NCI-H128 (cell line): ENCODE data around the gene PTPRG.
"Not testable (repeated sequence)": the region's sequence is repeated elsewhere in the genome, so short reads cannot be mapped to it uniquely, and the experiment has no call there.

ENCODE experiments used
- DNase-seq: peaks from one replicate; lab custom pipeline; 2025; ENCODE audit not compliant: unreplicated experiment; lab: John Stamatoyannopoulos, UW

The PTPRG gene

DNA sequence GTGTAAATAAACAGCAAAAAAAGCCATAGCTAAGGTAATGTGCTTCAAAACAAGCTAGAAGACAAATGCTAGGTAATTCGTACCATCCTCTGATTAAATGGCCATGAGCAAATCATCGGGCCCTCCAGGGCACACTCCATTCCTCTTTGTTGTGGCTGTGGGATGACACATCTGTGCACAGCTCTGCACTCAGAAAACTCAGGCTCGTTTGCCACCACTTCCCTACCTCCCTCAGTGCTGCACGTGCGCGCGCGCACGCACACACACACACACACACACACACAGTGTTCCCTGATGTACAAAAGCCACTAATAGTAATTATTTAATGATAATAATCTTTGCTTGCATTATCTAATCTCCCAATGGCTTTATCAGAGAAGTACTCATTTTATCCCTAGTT, 475.4 kb downstream of the PTPRG start:
- DNase-seq, result no peak

DNA sequence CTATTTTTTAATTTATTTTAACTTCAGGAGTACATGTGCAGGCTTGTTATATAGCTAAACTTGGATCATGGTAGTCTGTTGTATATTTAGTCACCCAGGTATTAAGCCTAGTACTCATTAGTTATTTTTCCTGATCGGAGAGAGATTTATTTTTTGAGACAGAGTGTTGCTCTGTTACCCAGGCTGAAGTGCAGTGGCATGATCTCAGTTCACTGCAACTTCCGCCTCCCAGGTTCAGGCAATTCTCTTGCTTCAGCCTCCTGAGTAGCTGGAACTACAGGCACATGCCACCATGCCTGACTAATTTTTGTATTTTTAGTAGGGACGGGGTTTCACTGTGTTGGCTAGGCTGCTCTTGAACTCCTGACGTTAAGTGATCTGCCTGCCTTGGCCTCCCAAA, 477.4 kb downstream of the PTPRG start:
- DNase-seq, result not testable (repeated sequence)

- no peak for DNase-seq
Observed at GRCh38 chr3:62039586-62039985, 478.2 kb downstream of the PTPRG start.

GRCh38 chr3:62041681-62042080, 480.3 kb downstream of the PTPRG start:
- no peak for DNase-seq

DNA sequence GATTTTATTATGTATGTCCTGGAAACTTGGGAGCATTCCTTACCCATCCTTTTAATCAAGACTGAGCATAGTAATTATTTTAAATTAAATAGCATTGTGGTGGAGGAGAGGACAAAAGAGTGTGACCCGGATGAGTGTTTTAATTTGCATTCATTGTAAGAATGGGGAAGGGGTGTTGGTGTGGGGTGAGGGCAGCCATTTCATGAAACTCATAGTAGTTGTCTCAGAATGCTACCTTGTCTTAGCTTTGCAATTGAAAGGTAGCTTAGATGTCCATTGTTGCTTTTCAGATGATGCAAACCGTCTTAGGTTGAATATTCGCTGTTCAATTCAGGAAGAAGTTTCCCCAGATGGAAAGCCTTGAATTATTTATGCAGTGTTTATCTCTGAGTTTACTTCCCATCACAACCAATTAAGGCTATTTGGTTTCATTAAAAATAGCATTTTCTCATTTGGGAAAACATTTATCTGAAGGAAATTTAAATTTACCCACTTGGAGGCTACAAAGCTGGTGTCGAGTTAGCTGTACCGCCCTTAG, 483.6 kb downstream of the PTPRG start:
- no peak for DNase-seq

DNA sequence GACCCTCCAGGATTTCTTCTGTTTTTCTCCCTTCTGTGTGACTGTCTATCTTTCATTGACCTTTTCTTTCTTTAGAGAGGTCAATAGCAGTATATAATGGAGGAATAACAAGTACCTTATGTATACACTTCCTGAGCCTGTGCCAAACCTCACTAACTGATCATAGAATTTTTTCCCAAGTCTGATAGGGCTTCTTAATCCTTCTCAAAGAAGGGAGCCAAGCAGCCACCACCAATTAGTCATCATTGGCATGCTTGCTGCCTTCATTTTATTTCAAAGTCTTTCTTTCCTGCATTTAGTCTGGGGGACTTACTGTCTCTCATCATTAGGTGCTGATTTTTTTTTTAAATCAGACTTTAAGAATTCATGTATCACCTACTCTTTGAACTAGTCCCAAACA, 485.0 kb downstream of the PTPRG start:
- no peak for DNase-seq

- DNase-seq, result no peak
Observed at GRCh38 chr3:62048577-62048976, 487.2 kb downstream of the PTPRG start.

GRCh38 chr3:62049033-62049432, 487.7 kb downstream of the PTPRG start:
- DNase-seq, result no peak

- DNase-seq, result no peak
Observed at GRCh38 chr3:62051506-62051905, 490.1 kb downstream of the PTPRG start.

DNA sequence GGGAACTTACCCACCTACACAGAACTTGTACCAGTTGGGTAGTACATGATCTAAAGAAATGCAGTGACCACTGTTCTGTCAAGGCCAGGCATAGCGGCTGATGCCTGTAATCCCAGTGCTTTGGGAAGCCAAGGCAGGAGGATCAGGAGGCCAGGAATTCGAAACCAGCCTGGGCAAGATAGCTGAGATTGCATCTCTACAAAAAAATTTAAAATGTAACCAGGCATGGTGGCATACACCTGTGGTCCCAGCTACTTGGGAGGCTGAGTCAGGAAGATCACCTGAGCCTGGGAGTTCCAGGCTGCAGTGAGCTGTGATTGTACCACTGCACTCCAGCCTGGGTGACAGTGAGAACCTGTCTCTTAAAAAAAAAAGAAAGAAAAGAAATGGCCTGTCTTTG, 491.0 kb downstream of the PTPRG start:
- no peak for DNase-seq

DNA sequence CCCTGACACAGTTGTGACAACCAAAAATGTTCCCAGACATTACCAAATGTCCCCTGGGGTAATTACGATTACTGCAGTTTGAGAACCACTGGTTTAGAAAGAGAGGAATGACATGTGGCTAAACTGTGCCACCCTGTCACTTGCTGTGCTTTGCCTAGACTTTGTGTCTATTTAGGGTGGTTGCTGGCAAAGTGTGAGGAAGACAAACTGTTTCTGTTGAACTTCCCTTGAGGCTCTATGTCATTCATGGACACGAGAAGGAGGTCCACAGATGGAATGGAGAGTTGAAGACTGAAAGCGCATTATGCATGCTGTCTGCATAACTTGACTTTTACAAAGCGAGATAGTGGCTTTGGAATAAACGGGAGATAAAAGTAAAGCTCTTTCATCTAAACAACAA, 495.3 kb downstream of the PTPRG start:
- DNase-seq, result no peak

DNA sequence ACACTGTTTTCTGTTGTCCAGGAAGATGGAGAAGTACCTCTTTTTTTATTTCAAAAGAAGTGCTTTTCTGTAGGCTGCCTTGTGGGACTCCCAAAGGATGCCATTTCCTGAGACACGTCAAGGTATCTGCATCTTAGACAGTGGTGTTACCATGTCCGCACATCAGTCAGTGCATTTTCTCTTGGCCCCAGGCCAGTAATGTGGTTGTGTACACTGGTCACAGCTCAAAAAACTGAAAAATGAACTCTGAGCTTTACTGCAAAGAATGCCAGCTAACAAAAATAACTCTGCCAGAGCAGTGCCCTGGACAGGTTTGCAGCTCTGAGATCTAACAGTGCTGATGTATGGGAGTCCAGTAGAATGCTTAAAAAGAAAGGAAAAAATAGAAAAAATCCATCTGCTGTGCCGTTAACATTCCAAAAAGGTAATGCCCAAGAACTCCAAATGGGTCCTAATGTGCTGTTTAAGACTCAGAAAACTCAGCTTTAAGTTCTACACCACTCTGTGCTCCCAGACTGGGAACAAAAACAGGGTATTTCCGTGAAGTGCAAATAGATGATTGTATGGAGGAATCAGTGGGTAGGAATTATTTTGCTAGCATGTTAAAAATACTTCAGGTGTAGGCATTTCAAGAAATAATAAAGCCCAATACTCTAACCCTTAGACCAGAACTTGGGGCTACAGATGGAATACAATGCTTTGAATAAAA, 496.1 kb downstream of the PTPRG start:
- no peak for DNase-seq

DNA sequence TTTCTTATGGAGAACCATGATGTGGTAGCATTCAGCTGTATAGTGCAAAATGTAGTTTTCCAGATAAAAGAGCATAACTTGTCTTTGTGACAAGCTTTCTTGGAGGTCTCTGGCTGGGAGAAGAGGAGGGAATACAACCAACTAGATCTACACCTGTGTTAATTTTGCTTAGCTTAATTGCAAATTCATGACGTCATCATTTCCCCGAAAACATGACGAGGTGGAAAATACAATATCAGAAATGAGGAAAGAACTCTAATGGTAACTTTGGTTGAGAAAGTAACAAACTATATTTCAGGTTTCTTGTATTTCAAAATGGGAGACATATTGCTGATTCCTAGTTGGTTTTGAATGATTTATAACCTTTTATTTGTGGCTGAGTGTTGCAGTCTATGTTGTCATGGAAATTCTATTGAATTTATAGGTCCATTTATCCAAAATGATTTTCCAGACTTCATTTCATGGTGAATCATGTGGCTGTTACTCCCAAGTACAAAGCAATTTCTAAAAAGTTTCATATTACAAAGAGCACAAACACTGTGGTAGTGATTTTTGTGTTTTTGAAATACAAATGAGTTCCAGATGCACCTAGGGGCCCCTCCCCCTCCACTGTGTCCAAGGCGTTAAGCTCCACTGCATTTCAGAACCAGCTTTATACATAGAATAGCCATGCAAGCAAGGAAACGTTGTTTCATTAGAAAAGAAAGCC, 504.8 kb downstream of the PTPRG start:
- no peak for DNase-seq

- DNase-seq, result no peak
Observed at GRCh38 chr3:62068337-62068736, 507.0 kb downstream of the PTPRG start.

- no peak for DNase-seq
Observed at GRCh38 chr3:62070891-62071290, 509.5 kb downstream of the PTPRG start.

DNA sequence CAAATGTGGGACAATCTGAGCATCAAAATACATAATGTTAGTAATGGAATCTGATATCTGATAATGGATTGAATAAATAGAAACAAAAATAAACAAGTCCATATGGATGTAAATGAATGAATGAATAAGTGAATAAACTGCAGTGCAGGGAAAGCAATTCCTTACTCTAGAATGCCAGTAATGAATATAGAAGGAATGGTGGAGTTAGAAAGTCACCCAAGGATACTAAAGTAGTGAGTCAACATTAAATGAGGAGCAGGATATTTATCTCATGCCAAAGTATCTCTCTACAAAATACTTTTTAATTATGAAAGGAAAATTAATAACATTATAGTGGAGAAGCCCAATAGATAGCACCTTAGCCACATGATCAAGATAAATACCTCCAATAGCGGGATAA, 511.7 kb downstream of the PTPRG start:
- no peak for DNase-seq

DNA sequence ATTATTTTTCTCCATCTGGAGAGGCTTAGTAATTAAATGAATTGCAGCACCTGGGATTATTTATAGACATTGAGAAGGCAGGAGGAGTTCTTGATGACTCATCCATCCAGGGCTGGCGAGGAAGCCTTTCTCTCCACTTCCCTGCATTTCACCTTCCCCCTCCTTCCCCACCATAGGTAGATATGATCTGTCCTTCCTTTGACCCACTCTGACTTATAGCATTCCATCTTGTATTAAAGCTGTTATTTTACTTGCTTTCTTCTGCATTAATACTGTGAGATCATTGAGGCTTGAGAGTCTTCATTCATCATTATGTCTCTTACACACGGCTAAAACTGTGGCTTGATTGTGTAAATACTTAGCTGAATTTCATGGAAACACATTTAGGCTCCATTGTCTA, 523.2 kb downstream of the PTPRG start:
- DNase-seq, result no peak

DNA sequence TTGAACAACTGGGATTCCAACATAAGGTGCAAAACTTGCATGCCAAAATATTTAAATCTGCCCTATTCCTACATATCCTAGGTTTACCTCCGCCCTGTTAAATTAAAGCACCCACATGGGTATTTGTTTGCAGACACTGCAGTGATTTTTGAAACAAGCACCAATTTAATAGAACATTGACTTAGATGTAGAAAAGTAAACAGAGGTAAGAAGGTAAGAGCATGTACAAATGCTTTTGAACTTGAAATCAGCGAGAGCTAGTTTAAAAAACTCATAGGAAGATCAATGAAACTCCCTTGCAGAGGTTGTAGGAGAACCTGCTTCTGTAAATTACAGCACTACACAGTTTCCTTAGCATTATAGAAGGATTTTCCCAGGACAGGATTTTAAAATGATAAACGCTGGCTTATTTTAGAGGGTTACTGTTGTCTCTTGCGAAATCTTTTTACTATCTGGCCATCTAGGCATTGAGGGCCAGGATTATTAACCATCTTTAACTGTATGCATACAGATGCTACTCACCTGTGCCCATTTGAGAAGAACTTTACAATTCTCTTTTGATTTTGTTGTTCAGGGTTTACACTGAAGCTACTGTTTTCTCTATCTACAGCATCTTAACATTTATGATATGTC, 527.2 kb downstream of the PTPRG start:
- DNase-seq, result no peak

DNA sequence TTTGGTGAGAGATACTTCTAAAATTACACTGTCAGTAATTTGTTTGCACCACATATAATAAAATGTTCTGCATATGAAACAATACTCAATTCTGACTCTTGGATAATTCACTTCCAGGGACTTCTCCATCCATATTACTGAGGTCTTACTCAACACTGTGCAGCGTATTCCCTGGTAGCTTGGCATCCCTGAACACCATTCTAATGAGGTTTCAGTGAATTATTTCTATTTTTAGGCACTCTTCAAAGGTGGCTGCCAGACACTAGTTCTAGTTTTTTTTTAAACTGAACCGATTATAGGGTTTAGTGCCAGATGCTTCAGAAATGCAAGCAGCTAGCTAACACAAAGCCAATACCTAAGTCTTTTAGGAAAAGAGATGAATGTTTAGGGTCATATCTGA, 528.7 kb downstream of the PTPRG start:
- DNase-seq, result no peak

GRCh38 chr3:62090519-62090918, 529.1 kb downstream of the PTPRG start:
- no peak for DNase-seq

DNA sequence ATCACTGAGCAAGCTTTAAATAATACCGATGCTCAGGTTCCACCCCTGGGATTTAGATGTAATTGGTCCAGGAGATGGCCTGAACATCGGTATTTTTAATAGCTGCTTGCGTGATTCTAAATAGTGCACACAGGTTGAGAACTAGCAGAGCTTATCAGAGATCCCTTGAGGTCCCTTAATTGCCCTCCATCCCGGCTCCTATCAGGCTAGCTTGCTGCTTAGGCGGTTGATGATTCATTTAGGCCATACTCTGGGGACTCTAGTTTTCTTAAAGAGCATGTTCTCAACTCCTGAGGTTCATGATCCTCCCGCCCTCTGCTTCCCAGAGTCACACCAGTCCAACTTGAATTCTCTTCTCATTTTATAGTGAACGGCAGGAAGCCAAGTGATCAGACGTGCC, 531.7 kb downstream of the PTPRG start:
- DNase-seq, result no peak

- no peak for DNase-seq
Observed at GRCh38 chr3:62094461-62094860, 533.1 kb downstream of the PTPRG start.
